HG02852 (cell line): ENCODE measurements around the gene GPR141.

Experiments
- ATAC-seq: cut with Tn5 transposase; IDR thresholded peaks from one replicate; pipeline ENCODE4 v1.9.1; 2021; ENCODE audit warnings: mild to moderate bottlenecking, moderate library complexity; ENCODE audit not compliant: unreplicated experiment

Gene GPR141

GRCh38 chr7:37730501-37730900 lies 46.9 kb downstream of the GPR141 start:
- ATAC-seq = no peak

GRCh38 chr7:37732253-37732652 lies 48.7 kb downstream of the GPR141 start:
- peak; percentile 61 for ATAC-seq

GRCh38 chr7:37732888-37733287 lies 49.3 kb downstream of the GPR141 start:
- ATAC-seq = no peak

- no peak for ATAC-seq
Measured at GRCh38 chr7:37735196-37735595, 51.6 kb downstream of the GPR141 start.

- ATAC-seq = no peak
Measured at GRCh38 chr7:37738321-37738720, 54.8 kb downstream of the GPR141 start.

GRCh38 chr7:37740398-37740797 lies 56.8 kb downstream of the GPR141 start:
- ATAC-seq = no peak

- no peak for ATAC-seq
Measured at GRCh38 chr7:37741776-37742175, 58.2 kb downstream of the GPR141 start.

GRCh38 chr7:37751096-37751495 lies 67.5 kb downstream of the GPR141 start:
- ATAC-seq = no peak

GRCh38 chr7:37753398-37754050 lies 70.0 kb downstream of the GPR141 start:
- ATAC-seq = no peak

GRCh38 chr7:37756797-37757551 lies 73.4 kb downstream of the GPR141 start:
- no peak for ATAC-seq

- no peak for ATAC-seq
Measured at GRCh38 chr7:37757563-37757962, 74.0 kb downstream of the GPR141 start.

GRCh38 chr7:37758501-37759045 lies 75.0 kb downstream of the GPR141 start:
- no peak for ATAC-seq

GRCh38 chr7:37759526-37759925 lies 76.0 kb downstream of the GPR141 start:
- ATAC-seq = no peak

- no peak for ATAC-seq
Measured at GRCh38 chr7:37765421-37765829, 81.9 kb downstream of the GPR141 start.

GRCh38 chr7:37765872-37766525 lies 82.4 kb downstream of the GPR141 start:
- peak; percentile 97 for ATAC-seq

- no peak for ATAC-seq
Measured at GRCh38 chr7:37768611-37769010, 85.0 kb downstream of the GPR141 start.

- ATAC-seq = no peak
Measured at GRCh38 chr7:37769291-37769690, 85.7 kb downstream of the GPR141 start.

GRCh38 chr7:37769726-37770125 lies 86.2 kb downstream of the GPR141 start:
- ATAC-seq = no peak

- ATAC-seq = no peak
Measured at GRCh38 chr7:37770838-37771237, 87.3 kb downstream of the GPR141 start.

- ATAC-seq = no peak
Measured at GRCh38 chr7:37771342-37771741, 87.8 kb downstream of the GPR141 start.

GRCh38 chr7:37771801-37772200 lies 88.2 kb downstream of the GPR141 start:
- no peak for ATAC-seq

- ATAC-seq = no peak
Measured at GRCh38 chr7:37775921-37776320, 92.4 kb downstream of the GPR141 start.
